Parathyroid adenoma (tissue), 2 donors: ENCODE measurements around the gene PTK6.

Source experiments
- H2AFZ ChIP-seq: fragments of 300-600 bp; sonication (generic); one replicate; pipeline ENCODE4 v1.7.0; 2017; ENCODE audit warnings: antibody characterized with exemption, mild to moderate bottlenecking
- H3K27ac ChIP-seq: fragments of 300-600 bp; sonication (generic); one replicate; pipeline ENCODE4 v1.7.0; 2017
- H3K27me3 ChIP-seq: fragments of 300-600 bp; sonication (generic); one replicate; pipeline ENCODE4 v1.7.0; 2017; ENCODE audit warnings: low read length; ENCODE audit not compliant: control insufficient read depth, insufficient read depth
- H3K36me3 ChIP-seq: fragments of 300-600 bp; sonication (generic); one replicate; pipeline ENCODE4 v1.7.0; 2017; ENCODE audit warnings: low read length; ENCODE audit not compliant: control insufficient read depth, insufficient read depth
- H3K4me1 ChIP-seq: fragments of 300-600 bp; sonication (generic); one replicate; pipeline ENCODE4 v1.7.0; 2017; ENCODE audit warnings: control low read depth
- H3K4me2 ChIP-seq: fragments of 300-600 bp; sonication (generic); one replicate; pipeline ENCODE4 v1.7.0; 2017; ENCODE audit warnings: low read length
- H3K4me3 ChIP-seq: fragments of 300-600 bp; sonication (generic); one replicate; pipeline ENCODE4 v1.7.0; 2017; ENCODE audit warnings: low read depth, low read length
- H3K79me2 ChIP-seq: fragments of 300-600 bp; sonication (generic); one replicate; pipeline ENCODE4 v1.7.0; 2017; ENCODE audit warnings: control low read depth
- H3K9ac ChIP-seq: fragments of 300-600 bp; sonication (generic); one replicate; pipeline ENCODE4 v1.7.0; 2017; ENCODE audit warnings: mild to moderate bottlenecking
- H3K9me3 ChIP-seq: fragments of 300-600 bp; sonication (generic); one replicate; pipeline ENCODE4 v1.7.0; 2017; ENCODE audit warnings: low read length; ENCODE audit not compliant: control insufficient read depth
- TF ChIP-seq, protein P1 (sequence below): fragments of 300-600 bp; sonication (generic); IDR thresholded peaks from one replicate; pipeline ENCODE4 v1.7.0; 2017; ENCODE audit warnings: antibody characterized with exemption, mild to moderate bottlenecking
- donor health status: primary hyperparathyroidism.

PTK6 gene

DNA sequence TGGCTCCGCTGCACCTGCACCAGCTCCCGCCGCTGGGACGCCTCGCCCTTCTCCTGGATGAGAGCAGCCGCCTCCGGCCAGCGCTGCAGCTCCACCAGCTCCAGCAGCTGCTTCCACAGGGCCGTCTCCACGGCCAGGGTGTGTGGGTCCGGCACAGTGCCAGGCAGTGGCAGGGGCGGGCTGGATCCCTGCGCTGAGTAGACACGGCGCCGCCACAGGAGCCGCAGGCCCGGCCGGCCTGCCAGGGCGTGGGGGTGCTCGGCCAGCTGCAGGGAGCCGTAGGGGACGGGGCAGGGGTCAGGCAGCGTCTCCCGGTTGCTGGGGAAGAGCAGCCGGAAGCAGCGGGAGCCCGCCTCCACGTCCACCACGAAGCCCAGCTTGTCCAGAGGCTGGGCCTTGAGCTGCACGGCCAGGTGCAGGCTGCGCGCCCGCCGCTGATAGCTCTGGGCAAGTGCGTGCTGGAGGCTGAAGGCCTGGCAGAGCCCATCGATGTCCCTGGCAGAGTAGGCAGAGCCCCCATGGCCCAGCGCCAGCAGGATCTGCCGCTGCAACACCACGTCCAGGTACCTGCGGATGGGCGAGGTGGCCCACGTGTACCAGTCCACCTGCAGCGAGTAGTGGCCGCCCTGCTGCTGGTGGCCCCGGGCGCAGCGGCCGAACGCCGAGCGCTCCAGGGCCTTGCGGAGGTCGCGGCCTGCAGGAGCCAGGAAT, 26.2 kb upstream of the PTK6 start:
- TF ChIP-seq, protein P1, sequence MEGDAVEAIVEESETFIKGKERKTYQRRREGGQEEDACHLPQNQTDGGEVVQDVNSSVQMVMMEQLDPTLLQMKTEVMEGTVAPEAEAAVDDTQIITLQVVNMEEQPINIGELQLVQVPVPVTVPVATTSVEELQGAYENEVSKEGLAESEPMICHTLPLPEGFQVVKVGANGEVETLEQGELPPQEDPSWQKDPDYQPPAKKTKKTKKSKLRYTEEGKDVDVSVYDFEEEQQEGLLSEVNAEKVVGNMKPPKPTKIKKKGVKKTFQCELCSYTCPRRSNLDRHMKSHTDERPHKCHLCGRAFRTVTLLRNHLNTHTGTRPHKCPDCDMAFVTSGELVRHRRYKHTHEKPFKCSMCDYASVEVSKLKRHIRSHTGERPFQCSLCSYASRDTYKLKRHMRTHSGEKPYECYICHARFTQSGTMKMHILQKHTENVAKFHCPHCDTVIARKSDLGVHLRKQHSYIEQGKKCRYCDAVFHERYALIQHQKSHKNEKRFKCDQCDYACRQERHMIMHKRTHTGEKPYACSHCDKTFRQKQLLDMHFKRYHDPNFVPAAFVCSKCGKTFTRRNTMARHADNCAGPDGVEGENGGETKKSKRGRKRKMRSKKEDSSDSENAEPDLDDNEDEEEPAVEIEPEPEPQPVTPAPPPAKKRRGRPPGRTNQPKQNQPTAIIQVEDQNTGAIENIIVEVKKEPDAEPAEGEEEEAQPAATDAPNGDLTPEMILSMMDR, result no peak
- H3K4me3 ChIP-seq, result no peak overlapping the region
- H3K4me2 ChIP-seq, result no peak overlapping the region
- H3K4me1 ChIP-seq, result no peaks in the 10 kb centered on the region
- no peak overlapping the region for H3K9ac ChIP-seq
- H3K27ac ChIP-seq, result no peak overlapping the region
- H3K36me3 ChIP-seq, result no peaks in the 10 kb centered on the region
- H3K9me3 ChIP-seq, result no peaks in the 10 kb centered on the region
- no peaks in the 10 kb centered on the region for H3K27me3 ChIP-seq
- H2AFZ ChIP-seq, result no peak overlapping the region
- H3K79me2 ChIP-seq, result no peaks in the 10 kb centered on the region

DNA sequence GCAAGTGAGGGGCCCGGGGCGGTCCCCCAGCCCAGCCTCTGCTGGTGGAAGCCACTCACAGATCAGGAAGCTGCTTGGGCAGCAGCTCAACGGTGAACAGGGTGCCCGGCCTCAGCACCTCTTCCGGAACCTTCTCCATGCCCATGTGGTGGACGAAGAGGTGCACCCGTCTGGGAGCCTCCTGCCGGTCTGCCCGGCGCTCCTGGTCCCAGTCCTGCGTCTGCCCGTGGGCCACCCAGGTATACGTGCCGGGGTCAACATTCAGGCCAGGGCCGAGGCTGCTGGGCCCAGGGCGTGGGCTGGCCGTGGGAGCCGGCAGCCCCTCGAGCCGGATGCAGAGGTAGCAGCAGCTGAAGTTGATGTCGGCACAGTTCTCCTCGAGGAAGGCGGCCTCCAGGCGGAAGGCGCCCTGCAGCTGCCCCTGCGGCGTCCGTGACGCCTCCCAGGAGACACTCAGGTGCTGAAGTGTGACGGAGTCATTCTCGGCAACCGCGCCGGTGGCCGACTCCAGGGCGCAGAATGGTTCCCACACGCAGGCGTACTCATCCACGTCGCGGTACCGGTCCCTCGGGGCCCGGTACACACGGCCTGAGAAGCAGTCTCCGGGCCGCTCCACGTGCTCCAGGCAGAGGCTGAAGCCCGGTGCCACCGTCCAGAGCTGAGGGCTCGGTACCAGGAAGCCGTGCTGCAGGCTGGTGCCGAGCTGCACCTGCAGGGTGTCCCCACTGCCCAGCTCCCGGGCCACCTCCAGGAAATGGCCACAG, 25.5 kb upstream of the PTK6 start:
- Histone ChIP-seq H3K9ac (no peak overlapping the region), H3K4me1 (no peaks in the 10 kb centered on the region), H3K4me3 (no peak overlapping the region), H3K27ac (no peak overlapping the region), H3K79me2 (no peaks in the 10 kb centered on the region), H2AFZ (no peak overlapping the region), H3K36me3 (no peaks in the 10 kb centered on the region), H3K4me2 (no peak overlapping the region), H3K27me3 (no peaks in the 10 kb centered on the region), H3K9me3 (no peaks in the 10 kb centered on the region)
- TF ChIP-seq, protein P1, result no peak

DNA sequence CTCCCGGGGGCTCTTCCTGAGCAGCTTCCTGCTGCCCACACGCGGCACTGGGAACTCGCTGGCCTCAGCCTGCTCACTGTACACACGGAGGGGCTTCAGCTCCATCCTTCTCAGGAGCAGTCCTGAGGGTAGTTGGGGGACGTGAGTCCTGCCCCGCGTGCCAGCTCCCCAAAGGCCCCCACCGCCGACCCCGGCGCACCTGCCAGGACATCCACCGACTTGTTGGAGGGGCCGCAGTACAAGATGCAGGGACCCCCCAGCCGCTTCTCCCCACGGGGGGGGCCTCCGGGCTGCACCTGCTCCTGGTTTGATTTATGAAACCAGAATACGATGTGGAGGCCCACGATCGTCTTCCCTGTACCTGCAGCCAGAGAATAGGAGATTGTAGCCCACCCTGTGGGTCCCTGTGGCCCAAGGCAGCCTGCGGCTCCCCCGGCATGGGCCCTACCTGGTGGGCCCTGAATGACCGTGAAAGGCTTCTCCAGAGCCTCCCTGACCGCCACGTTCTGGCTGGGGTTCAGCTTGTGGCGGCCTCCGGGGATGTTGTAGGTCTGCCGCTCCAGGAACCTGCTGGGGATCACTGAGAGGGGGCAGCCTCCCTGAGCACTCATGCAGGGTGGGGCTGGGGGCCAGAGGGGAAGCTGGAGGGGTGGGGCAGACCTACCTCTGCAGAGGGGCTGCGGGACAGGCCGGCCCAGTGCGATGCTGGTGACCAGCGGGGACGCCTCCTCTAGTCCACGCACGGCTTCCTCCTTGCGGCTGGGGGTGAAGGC, 24.6 kb upstream of the PTK6 start:
- H3K36me3 ChIP-seq, result no peaks in the 10 kb centered on the region
- H2AFZ ChIP-seq, result no peak overlapping the region
- H3K9ac ChIP-seq, result no peak overlapping the region

DNA sequence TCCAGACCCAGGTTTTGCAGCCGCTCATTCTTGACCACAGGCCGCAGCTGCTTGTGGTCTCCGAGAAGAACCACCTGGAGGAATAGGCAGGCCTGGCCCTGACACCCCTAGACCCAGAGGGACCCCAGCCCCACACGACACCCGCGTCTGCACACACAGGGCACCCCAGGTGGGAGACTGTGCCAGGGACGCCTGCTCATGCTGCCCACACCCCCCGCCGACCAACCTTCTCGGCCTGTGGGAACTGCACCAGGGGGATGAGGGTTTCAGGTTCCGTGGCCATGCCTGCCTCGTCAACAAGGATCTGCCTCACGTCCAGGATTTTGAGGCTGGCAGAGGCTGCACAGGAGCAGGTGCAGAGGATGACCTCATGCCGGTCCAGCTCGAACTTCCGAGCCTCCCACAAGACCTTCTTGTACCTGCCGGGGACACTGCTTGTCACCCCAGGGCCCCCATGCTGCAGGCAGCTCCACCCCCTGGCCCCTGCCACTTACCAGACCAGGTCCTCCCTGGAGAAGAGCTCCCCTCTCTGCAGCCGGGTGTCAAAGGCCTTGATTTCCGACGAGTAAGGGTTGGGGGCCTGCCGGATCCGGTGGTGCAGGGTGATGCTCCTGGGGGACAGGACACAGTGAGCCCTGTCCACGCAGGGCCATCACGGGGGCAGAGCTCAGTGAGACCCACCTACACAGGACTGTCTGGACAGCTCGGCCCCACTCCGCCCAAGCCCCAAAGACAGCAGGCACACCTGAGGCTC, 23.9 kb upstream of the PTK6 start:
- no peaks in the 10 kb centered on the region for H3K9me3 ChIP-seq
- H3K79me2 ChIP-seq, result no peaks in the 10 kb centered on the region
- H3K9ac ChIP-seq, result no peak overlapping the region
- no peaks in the 10 kb centered on the region for H3K4me1 ChIP-seq
- H3K4me3 ChIP-seq, result no peak overlapping the region
- no peak overlapping the region for H3K4me2 ChIP-seq
- no peaks in the 10 kb centered on the region for H3K27me3 ChIP-seq
- no peak overlapping the region for H3K27ac ChIP-seq
- no peaks in the 10 kb centered on the region for H3K36me3 ChIP-seq
- H2AFZ ChIP-seq, result no peak overlapping the region
- TF ChIP-seq, protein P1, result no peak

More for the DNA sequence above, 24.6 kb upstream of the PTK6 start:
- Histone ChIP-seq H3K27ac (no peak overlapping the region), H3K79me2 (no peaks in the 10 kb centered on the region), H3K4me3 (no peak overlapping the region), H3K9me3 (no peaks in the 10 kb centered on the region), H3K4me1 (no peaks in the 10 kb centered on the region), H3K27me3 (no peaks in the 10 kb centered on the region), H3K4me2 (no peak overlapping the region)
- TF ChIP-seq, protein P1, result no peak
